Neural progenitor cell (in vitro differentiated cells): Measurements from ENCODE around the gene CNTNAP2. TPM values are rescaled to one million over a fixed set of nuclear protein-coding genes. Genes with fewer than 3 reads are reported as not detected.

Experiments used
- DNase-seq: peaks from one replicate; pipeline ENCODE4 v3.0.0-alpha.2; 2016; ENCODE audit warnings: low spot score
- H2AFZ ChIP-seq: fragments of 200-600 bp; sonication (generic); replicated peaks from 2 replicates; pipeline ENCODE4 v1.6.1; 2016; ENCODE audit warnings: antibody characterized with exemption
- H3F3A ChIP-seq: fragments of 200-600 bp; sonication (generic); 2 replicates; pipeline ENCODE4 v1.6.1; 2016; ENCODE audit warnings: antibody characterized with exemption, low read depth
- H3K27ac ChIP-seq: fragments of 200-600 bp; sonication (generic); 2 replicates; pipeline ENCODE4 v1.5.1; 2016; ENCODE audit warnings: mild to moderate bottlenecking
- H3K27me3 ChIP-seq: fragments of 200-600 bp; sonication (generic); 2 replicates; pipeline ENCODE4 v1.6.1; 2016; ENCODE audit warnings: mild to moderate bottlenecking, moderate library complexity
- H3K36me3 ChIP-seq: fragments of 200-600 bp; sonication (generic); 2 replicates; pipeline ENCODE4 v1.5.1; 2016
- H3K4me1 ChIP-seq: fragments of 200-600 bp; sonication (generic); 2 replicates; pipeline ENCODE4 v1.6.1; 2016; ENCODE audit warnings: mixed run types
- H3K4me2 ChIP-seq: fragments of 200-600 bp; sonication (generic); 2 replicates; pipeline ENCODE4 v1.6.1; 2016
- H3K4me3 ChIP-seq: fragments of 200-600 bp; sonication (generic); 2 replicates; pipeline ENCODE4 v1.5.1; 2016
- H3K79me2 ChIP-seq: fragments of 200-600 bp; sonication (generic); 2 replicates; pipeline ENCODE4 v1.6.1; 2016; ENCODE audit warnings: low read depth
- H3K9ac ChIP-seq: fragments of 200-600 bp; sonication (generic); 2 replicates; pipeline ENCODE4 v1.6.1; 2016
- H3K9me3 ChIP-seq: fragments of 200-600 bp; sonication (generic); 2 replicates; pipeline ENCODE4 v1.5.1; 2016; ENCODE audit warnings: low read depth
- H4K20me1 ChIP-seq: fragments of 200-600 bp; sonication (generic); 2 replicates; pipeline ENCODE4 v1.6.1; 2016; ENCODE audit warnings: low read depth
- H3K27ac Mint-ChIP-seq: 3 replicates; pipeline ENCODE4 v1.8.0; 2021; ENCODE audit warnings: mixed read lengths
- H3K27me3 Mint-ChIP-seq: 2 replicates; pipeline ENCODE4 v1.8.0; 2022; ENCODE audit warnings: low read depth, mild to moderate bottlenecking, inconsistent platforms, moderate library complexity, mixed read lengths; ENCODE audit not compliant: insufficient read depth
- H3K36me3 Mint-ChIP-seq: 3 replicates; pipeline ENCODE4 v1.8.0; 2021; ENCODE audit warnings: mixed read lengths
- H3K4me1 Mint-ChIP-seq: 3 replicates; pipeline ENCODE4 v1.8.0; 2021; ENCODE audit warnings: mixed read lengths
- H3K4me3 Mint-ChIP-seq: 3 replicates; pipeline ENCODE4 v1.8.0; 2021; ENCODE audit warnings: mild to moderate bottlenecking, moderate library complexity, mixed read lengths
- H3K9me3 Mint-ChIP-seq: 3 replicates; pipeline ENCODE4 v1.8.0; 2020; ENCODE audit warnings: mixed read lengths
- EZH2 ChIP-seq: fragments of 200-600 bp; sonication (generic); IDR thresholded peaks from 2 replicates; pipeline ENCODE4 v1.6.1; 2017; ENCODE audit warnings: antibody characterized with exemption, mild to moderate bottlenecking, moderate library complexity
- EZH2phosphoT487 ChIP-seq: fragments of 200-600 bp; sonication (generic); IDR thresholded peaks from 2 replicates; pipeline ENCODE4 v1.6.1; 2017; ENCODE audit warnings: antibody characterized with exemption
- total RNA-seq: library from RNA; depleted of rRNA; stranded (reverse); fragments of >200 nt; gene quantifications from 2 replicates; pipeline ENCODE4 v1.2.3, GENCODE V29; 2015; ENCODE audit warnings: low replicate concordance
- TF ChIP-seq, protein P1 (sequence below): fragments of 200-600 bp; sonication (generic); IDR thresholded peaks from 2 replicates; pipeline ENCODE4 v1.5.1; 2017; ENCODE audit warnings: antibody characterized with exemption, mild to moderate bottlenecking

The CNTNAP2 gene
- total RNA-seq, 1 donor from 2014 or later = 126 TPM

DNA sequence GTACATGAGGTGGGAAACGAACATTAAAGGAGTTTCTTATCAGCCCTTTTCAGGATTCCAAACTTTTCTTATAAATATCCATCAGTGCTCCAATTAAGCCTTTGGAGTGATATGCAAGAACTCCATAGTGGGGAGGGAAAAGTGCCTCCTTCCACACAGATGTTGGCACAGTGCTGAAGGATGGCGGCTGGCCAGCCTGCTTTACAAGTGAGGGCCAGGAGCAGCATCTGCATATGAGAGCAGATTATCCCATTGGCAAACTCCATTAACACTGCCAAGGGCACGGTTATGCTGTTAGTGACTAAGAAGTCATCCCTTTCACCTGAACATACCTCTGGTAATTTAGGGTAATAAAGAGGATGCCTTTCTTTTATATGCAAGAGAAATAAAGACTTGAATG is 543.1 kb downstream of the CNTNAP2 start:
- Histone ChIP-seq H3K9me3 (no peaks in the 10 kb centered on the region), H3K4me1 (no peaks in the 10 kb centered on the region), H3K4me2 (no peak overlapping the region), H3K27me3 (no peaks in the 10 kb centered on the region), H3F3A (no peaks in the 10 kb centered on the region), H3K27ac (no peak overlapping the region), H4K20me1 (no peaks in the 10 kb centered on the region), H3K36me3 (no peaks in the 10 kb centered on the region), H3K79me2 (no peaks in the 10 kb centered on the region), H3K4me3 (no peak overlapping the region), H3K9ac (no peak overlapping the region), H2AFZ (no peak overlapping the region)
- no peak for DNase-seq
- H3K36me3 Mint-ChIP-seq = no peaks in the 10 kb centered on the region
- peaks cover 3% of the 10 kb centered on the region for H3K4me1 Mint-ChIP-seq
- H3K27me3 Mint-ChIP-seq = no peaks in the 10 kb centered on the region
- TF ChIP-seq, protein P1, sequence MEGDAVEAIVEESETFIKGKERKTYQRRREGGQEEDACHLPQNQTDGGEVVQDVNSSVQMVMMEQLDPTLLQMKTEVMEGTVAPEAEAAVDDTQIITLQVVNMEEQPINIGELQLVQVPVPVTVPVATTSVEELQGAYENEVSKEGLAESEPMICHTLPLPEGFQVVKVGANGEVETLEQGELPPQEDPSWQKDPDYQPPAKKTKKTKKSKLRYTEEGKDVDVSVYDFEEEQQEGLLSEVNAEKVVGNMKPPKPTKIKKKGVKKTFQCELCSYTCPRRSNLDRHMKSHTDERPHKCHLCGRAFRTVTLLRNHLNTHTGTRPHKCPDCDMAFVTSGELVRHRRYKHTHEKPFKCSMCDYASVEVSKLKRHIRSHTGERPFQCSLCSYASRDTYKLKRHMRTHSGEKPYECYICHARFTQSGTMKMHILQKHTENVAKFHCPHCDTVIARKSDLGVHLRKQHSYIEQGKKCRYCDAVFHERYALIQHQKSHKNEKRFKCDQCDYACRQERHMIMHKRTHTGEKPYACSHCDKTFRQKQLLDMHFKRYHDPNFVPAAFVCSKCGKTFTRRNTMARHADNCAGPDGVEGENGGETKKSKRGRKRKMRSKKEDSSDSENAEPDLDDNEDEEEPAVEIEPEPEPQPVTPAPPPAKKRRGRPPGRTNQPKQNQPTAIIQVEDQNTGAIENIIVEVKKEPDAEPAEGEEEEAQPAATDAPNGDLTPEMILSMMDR = no peak
- TF ChIP-seq EZH2phosphoT487 (no peak), EZH2 (no peak)
- H3K27ac Mint-ChIP-seq = no peak overlapping the region
- H3K9me3 Mint-ChIP-seq = no peaks in the 10 kb centered on the region
- no peak overlapping the region for H3K4me3 Mint-ChIP-seq

DNA sequence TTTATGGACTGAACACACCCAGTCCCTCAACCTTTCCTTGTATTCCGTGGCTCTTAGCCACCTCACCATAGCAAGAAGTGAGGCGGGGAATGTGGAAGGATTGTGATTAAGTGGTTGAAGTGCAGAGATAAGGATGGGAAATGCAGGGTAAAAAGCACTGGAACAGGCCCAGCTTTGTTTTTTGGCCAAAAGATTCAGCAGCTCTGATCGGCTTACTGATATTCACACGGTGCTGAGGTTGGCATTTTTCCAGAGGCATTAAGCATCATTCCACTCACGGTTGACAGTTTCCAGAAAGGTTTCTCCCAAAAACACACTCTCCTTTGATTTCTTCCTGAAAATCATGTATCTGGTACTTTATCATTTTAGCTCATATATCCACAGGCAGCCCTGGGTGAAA is 544.2 kb downstream of the CNTNAP2 start:
- H3K79me2 ChIP-seq = no peaks in the 10 kb centered on the region
- Mint-ChIP-seq H3K27me3 (no peaks in the 10 kb centered on the region), H3K9me3 (no peaks in the 10 kb centered on the region), H3K27ac (no peak overlapping the region), H3K36me3 (no peaks in the 10 kb centered on the region), H3K4me1 (peaks cover 3% of the 10 kb centered on the region), H3K4me3 (no peak overlapping the region)
- H3K36me3 ChIP-seq = no peaks in the 10 kb centered on the region
- H3K9ac ChIP-seq = no peak overlapping the region
- TF ChIP-seq, protein P1 = no peak
- TF ChIP-seq EZH2 = no peak
- TF ChIP-seq EZH2phosphoT487 = no peak
- no peak overlapping the region for H3K4me3 ChIP-seq
- H3K27ac ChIP-seq = no peak overlapping the region
- H3K27me3 ChIP-seq = no peaks in the 10 kb centered on the region
- no peaks in the 10 kb centered on the region for H4K20me1 ChIP-seq
- no peak overlapping the region for H3K4me2 ChIP-seq
- no peak overlapping the region for H2AFZ ChIP-seq
- no peaks in the 10 kb centered on the region for H3K9me3 ChIP-seq
- no peak for DNase-seq
- H3K4me1 ChIP-seq = no peaks in the 10 kb centered on the region
- H3F3A ChIP-seq = no peaks in the 10 kb centered on the region

DNA sequence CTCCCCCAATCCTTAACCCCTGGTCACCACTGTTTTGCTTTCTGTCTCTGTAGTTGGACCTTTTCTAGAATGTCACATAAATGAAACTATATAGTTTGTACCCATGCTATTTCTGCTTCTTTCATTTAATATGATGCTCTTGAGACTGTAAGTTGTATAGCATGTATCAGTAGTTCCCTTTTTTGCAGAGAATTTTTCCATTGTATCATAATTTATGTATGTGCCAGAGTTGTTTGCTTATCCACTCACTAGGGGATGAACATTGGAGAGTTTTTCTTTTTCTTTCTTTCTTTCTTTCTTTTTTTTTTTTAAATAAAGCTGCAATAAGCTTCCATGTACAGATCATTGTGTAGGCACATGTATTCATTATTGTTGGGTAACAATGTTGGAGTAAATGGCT is 544.8 kb downstream of the CNTNAP2 start:
- Mint-ChIP-seq H3K27ac (peak overlapping the region; percentile 6), H3K36me3 (no peaks in the 10 kb centered on the region), H3K9me3 (no peaks in the 10 kb centered on the region), H3K4me3 (no peak overlapping the region), H3K27me3 (no peaks in the 10 kb centered on the region), H3K4me1 (no peaks in the 10 kb centered on the region)
- H3K27ac ChIP-seq = no peak overlapping the region
- H2AFZ ChIP-seq = no peak overlapping the region
- no peaks in the 10 kb centered on the region for H3K36me3 ChIP-seq
- H3K4me1 ChIP-seq = no peaks in the 10 kb centered on the region
- no peak overlapping the region for H3K4me2 ChIP-seq
- no peaks in the 10 kb centered on the region for H3F3A ChIP-seq
- TF ChIP-seq, protein P1 = no peak
- TF ChIP-seq EZH2phosphoT487 = no peak
- TF ChIP-seq EZH2 = no peak
- H3K27me3 ChIP-seq = no peaks in the 10 kb centered on the region
- no peaks in the 10 kb centered on the region for H4K20me1 ChIP-seq
- no peaks in the 10 kb centered on the region for H3K9me3 ChIP-seq
- H3K79me2 ChIP-seq = no peaks in the 10 kb centered on the region
- DNase-seq = no peak
- H3K4me3 ChIP-seq = no peak overlapping the region
- no peak overlapping the region for H3K9ac ChIP-seq
